K562 (cell line): ENCODE measurements around the gene CFAP90. TPM values are rescaled to one million over a fixed set of nuclear protein-coding genes. Genes with fewer than 3 reads are reported as not detected.
A peak's percentile ranks its signal among the peaks of the same experiment; 100 is the strongest.

Experiments used
- ATAC-seq: fragments of 200-7000 bp; cut with Tn5 transposase; 3 replicates; pipeline ENCODE4 v1.9.1; 2020; ENCODE audit warnings: moderate library complexity
- BruUV-seq: library from RNA; stranded (reverse); fragments of 400-500 nt; replicated peaks from 2 replicates; lab custom pipeline; 2021; lab: Mats Ljungman, UMichigan
- CTCF ChIA-PET: fragments of 300-600 bp; formaldehyde crosslinking; extraction: SDS; loops from one replicate; lab custom pipeline; 2021; ENCODE audit warnings: low intra/inter-chr PET ratio; lab: Yijun Ruan, JAX
- POLR2A ChIA-PET: fragments of 300-600, 350-650 bp; sonication (Branson Sonifier 250); formaldehyde crosslinking; extraction: SDS; loops from one replicate; lab custom pipeline; 2021; ENCODE audit warnings: antibody characterized with exemption, inconsistent platforms; lab: Yijun Ruan, JAX
- DNase-seq, 4 experiments: peaks; one replicate each; pipeline versions ENCODE4 v3.0.0 to v3.0.0-alpha.2; 2011 to 2018; ENCODE audit warnings: low spot score in 3 of 4, mixed read lengths in 3 of 4; ENCODE audit errors: extremely low read depth in 1 of 4
- FAIRE-seq: peaks from 2 replicates; lab custom pipeline; 2011; peaks lifted over from hg19 to GRCh38; lab: Jason Lieb, UNC
- H2AFZ ChIP-seq: 2 replicates; pipeline ENCODE4 v1.6.0; 2011; ENCODE audit warnings: low read depth, low read length, control low read depth, inconsistent platforms
- H3K27ac ChIP-seq: fragments of 200-600 bp; 3 replicates; pipeline ENCODE4 v1.8.0; 2011; ENCODE audit warnings: low read depth, mild to moderate bottlenecking, control low read depth, inconsistent platforms, low read length, moderate library complexity, mixed read lengths; ENCODE audit errors: extremely low read depth
- H3K27me3 ChIP-seq, 2 experiments: fragments of 300-600 bp in 1 of 2; 2 replicates in 1 of 2; 3 replicates in 1 of 2; pipeline versions ENCODE4 v1.6.0 to v1.8.0; 2011; ENCODE audit warnings: inconsistent platforms in 2 of 2, low read length in 2 of 2, mild to moderate bottlenecking in 1 of 2, mixed read lengths in 1 of 2, moderate library complexity in 1 of 2; ENCODE audit not compliant: control insufficient read depth in 2 of 2, insufficient read depth in 2 of 2
- H3K36me3 ChIP-seq: fragments of 300-600 bp; 3 replicates; pipeline ENCODE4 v1.8.0; 2011; ENCODE audit warnings: mild to moderate bottlenecking, low read length, inconsistent platforms; ENCODE audit not compliant: control insufficient read depth, insufficient read depth
- H3K4me1 ChIP-seq, 2 experiments: fragments of 200-600 bp in 1 of 2; replicated peaks in 1 of 2; 2 replicates in 1 of 2; 3 replicates in 1 of 2; pipeline versions ENCODE4 v1.5.1 to v1.8.0; 2011; ENCODE audit warnings: inconsistent platforms in 2 of 2, low read length in 2 of 2, mild to moderate bottlenecking in 1 of 2, mixed read lengths in 1 of 2, moderate library complexity in 1 of 2; ENCODE audit not compliant: control insufficient read depth in 2 of 2, insufficient read depth in 2 of 2
- H3K4me2 ChIP-seq: 2 replicates; pipeline ENCODE4 v1.6.1; 2011; ENCODE audit warnings: low read length, control low read depth, inconsistent platforms, mixed read lengths; ENCODE audit not compliant: insufficient read depth
- H3K4me3 ChIP-seq: fragments of 200-600 bp; sonication (generic), shearing (Covaris generic); 2 replicates; pipeline ENCODE4 v1.5.1; 2016; ENCODE audit warnings: control low read depth, inconsistent platforms
- H3K79me2 ChIP-seq: fragments of 200-600 bp; 3 replicates; pipeline ENCODE4 v1.8.0; 2011; ENCODE audit warnings: low read length, inconsistent platforms; ENCODE audit not compliant: control insufficient read depth, insufficient read depth
- H3K9ac ChIP-seq, 2 experiments: 2 replicates each; pipeline versions ENCODE4 v1.6.0 to v1.6.1; 2011; ENCODE audit warnings: low read depth in 2 of 2, low read length in 2 of 2, control low read depth in 1 of 2, inconsistent platforms in 1 of 2, mild to moderate bottlenecking in 1 of 2, mixed read lengths in 1 of 2; ENCODE audit not compliant: insufficient read depth in 1 of 2
- H3K9me1 ChIP-seq: one replicate; pipeline ENCODE4 v1.6.0; 2011; ENCODE audit warnings: inconsistent platforms, mild to moderate bottlenecking, low read length, moderate library complexity; ENCODE audit not compliant: control insufficient read depth, insufficient read depth
- H3K9me3 ChIP-seq: replicated peaks from 2 replicates; pipeline ENCODE4 v1.5.1; 2011; ENCODE audit warnings: low read depth, low read length, inconsistent platforms; ENCODE audit not compliant: control insufficient read depth, insufficient read depth
- H4K20me1 ChIP-seq: replicated peaks from 2 replicates; pipeline ENCODE4 v1.6.1; 2011; ENCODE audit warnings: low read length, inconsistent platforms, mixed read lengths; ENCODE audit not compliant: control insufficient read depth, insufficient read depth
- DPF2 ChIP-seq: fragments of 450-650 bp; IDR thresholded peaks from 2 replicates; pipeline ENCODE4 v1.6.1; 2016
- ELK3 ChIP-seq: fragments of 450-650 bp; formaldehyde crosslinking; IDR thresholded peaks from 2 replicates; pipeline ENCODE4 v1.4.0; 2020; ENCODE audit warnings: mild to moderate bottlenecking
- EP400 ChIP-seq: fragments of 450-650 bp; IDR thresholded peaks from 2 replicates; pipeline ENCODE4 v1.6.1; 2017; ENCODE audit warnings: antibody characterized with exemption, mild to moderate bottlenecking, moderate library complexity
- EWSR1 ChIP-seq: fragments of 450-650 bp; IDR thresholded peaks from 2 replicates; pipeline ENCODE4 v1.6.1; 2018; ENCODE audit warnings: borderline replicate concordance, mild to moderate bottlenecking, low read depth, moderate library complexity; ENCODE audit not compliant: partially characterized antibody
- FIP1L1 ChIP-seq: fragments of 200-400 bp; formaldehyde crosslinking; IDR thresholded peaks from 2 replicates; pipeline ENCODE4 v1.6.1; 2018; ENCODE audit warnings: mild to moderate bottlenecking, low read depth, low read length; ENCODE audit not compliant: poor library complexity, severe bottlenecking
- FOXP4 ChIP-seq: sonication (generic); formaldehyde crosslinking; IDR thresholded peaks from 2 replicates; pipeline ENCODE4 v1.8.0; 2022; ENCODE audit warnings: mild to moderate bottlenecking, missing genetic modification reagents, borderline replicate concordance
- MTA2 ChIP-seq: fragments of 450-650 bp; IDR thresholded peaks from 2 replicates; pipeline ENCODE4 v1.6.1; 2016; ENCODE audit warnings: low read depth
- NEUROD1 ChIP-seq: fragments of 150-350 bp; IDR thresholded peaks from 2 replicates; pipeline ENCODE4 v1.6.1; 2014; ENCODE audit warnings: borderline replicate concordance, low read length, low read depth; ENCODE audit not compliant: partially characterized antibody
- NFIC ChIP-seq: fragments of 450-650 bp; IDR thresholded peaks from 2 replicates; pipeline ENCODE4 v1.6.1; 2017; ENCODE audit warnings: mild to moderate bottlenecking, inconsistent platforms
- NR2C2 ChIP-seq, 2 experiments: fragments of 200-800 bp in 1 of 2; sonication (Bioruptor generic) in 1 of 2; sonication (generic) in 1 of 2; formaldehyde crosslinking in 1 of 2; IDR thresholded peaks; 2 replicates each; pipeline versions ENCODE4 v1.6.1 to v1.8.0; 2016 to 2022; ENCODE audit warnings: mild to moderate bottlenecking in 1 of 2, missing compliant biosample characterization in 1 of 2, missing genetic modification characterization in 1 of 2, missing genetic modification reagents in 1 of 2
- TAL1 ChIP-seq: fragments of 450-650 bp; IDR thresholded peaks from 2 replicates; pipeline ENCODE4 v1.6.1; 2016; ENCODE audit warnings: mild to moderate bottlenecking
- TEAD4 ChIP-seq, 2 experiments: sonication (generic) in 1 of 2; formaldehyde crosslinking in 1 of 2; IDR thresholded peaks; 2 replicates each; pipeline versions ENCODE4 v1.6.1 to v1.8.0; 2012 to 2022; ENCODE audit warnings: borderline replicate concordance in 1 of 2, inconsistent platforms in 1 of 2, low read length in 1 of 2, mild to moderate bottlenecking in 1 of 2, missing genetic modification reagents in 1 of 2
- WGBS: fragments of 100-300 bp; shearing (Covaris generic); methylation state at CpG from one replicate; pipeline ENCODE4 v1.1.6; 2016; ENCODE audit warnings: low coverage, mixed read lengths; ENCODE audit not compliant: insufficient coverage; ENCODE audit errors: missing lambda C conversion rate; 5-methylcytosine and 5-hydroxymethylcytosine counted together
- in situ Hi-C: fragments of 300-500 bp; cut with MboI; formaldehyde crosslinking; loops from 4 replicates; pipeline ENCODE4 v1.15.0; 2018; ENCODE audit warnings: inconsistent platforms, mixed read lengths
- intact Hi-C: fragments of 100-400 bp; cut with micrococcal nuclease; formaldehyde crosslinking; loops from 2 replicates; pipeline ENCODE4 v1.14.2; 2022
- polyA plus RNA-seq, 8 experiments: library from polyadenylated mRNA; depleted of rRNA in 4 of 8; stranded (reverse) in 5 of 8; unstranded in 3 of 8; fragments of >200 nt; fragmentation: Nextera tagmentation in 2 of 8; fragmentation: Illumina TruSeq in 1 of 8; extraction: Ambion mirVana in 2 of 8; extraction: Trizol in 1 of 8; gene quantifications; 2 replicates each; pipeline versions ENCODE4 v1.2.1 to v1.2.3, GENCODE V29; 2011 to 2014; ENCODE audit warnings: inconsistent platforms in 1 of 8, missing spikeins in 1 of 8
- total RNA-seq, 7 experiments: library from RNA; depleted of rRNA in 6 of 7; stranded (reverse); fragments of >200 nt in 6 of 7; fragmentation: Illumina TruSeq in 2 of 7; extraction: Trizol in 2 of 7; gene quantifications; 2 replicates each; pipeline versions ENCODE4 v1.2.1 to v1.2.3, GENCODE V29; 2011 to 2021; ENCODE audit warnings: low replicate concordance in 1 of 7

Gene CFAP90
- total and polyA plus RNA-seq, 9 of the 15 experiments (the other 6 are each of a cell fraction or from before 2014, with no cell fraction given), result not detected

- Histone ChIP-seq H3K9me1 (no peaks in the 10 kb centered on the region), H4K20me1 (peaks cover 13% of the 10 kb centered on the region; the same call in 1 of the 2 replicates), H3K4me3 (no peak overlapping the region), H3K4me1 (peaks cover 6 to 20% of the 10 kb centered on the region in 2 experiments; a peak in 4 of 5 replicates), H3K36me3 (peaks cover 68% of the 10 kb centered on the region), H3K9ac (no peak overlapping the region), H3K27ac (no peak overlapping the region), H3K79me2 (peaks cover 73% of the 10 kb centered on the region), H3K9me3 (no peaks in the 10 kb centered on the region), H2AFZ (no peak overlapping the region), H3K27me3 (no peaks in the 10 kb centered on the region), H3K4me2 (peak overlapping the region; percentile 95; the same call in 1 of the 2 replicates)
- FAIRE-seq (no peak), ATAC-seq (no peak), DNase-seq (peak in 1 of 4 experiments; percentile 35)
- ChIA-PET POLR2A (interaction anchor here (0.7 to 2.1 kb wide), 5 partner anchors 9 to 20 kb away, joined by 3 to 8 read pairs (median 4); no protein-coding TSS in a partner anchor), CTCF (no interaction called here)
- WGBS, result 45% methylated on average over 3 of the region's 3 CpGs
- in situ Hi-C loops (no loop called here), intact Hi-C loops (no loop called here)
- BruUV-seq, result no TSS peak
- TF ChIP-seq ELK3 (CRISPR knock-in tag), result no peak
- peak; percentile 84 for TF ChIP-seq NFIC
These were observed 16.3 kb upstream of the CFAP90 start for GRCh38 chr5:7867260-7867659.

GRCh38 chr5:7866196-7866595 lies 15.3 kb upstream of the CFAP90 start:
- Histone ChIP-seq H3K4me3 (no peak overlapping the region), H4K20me1 (peaks cover 11% of the 10 kb centered on the region; the same call in 1 of the 2 replicates), H3K79me2 (peaks cover 62% of the 10 kb centered on the region), H3K4me2 (no peak overlapping the region), H3K9me3 (no peaks in the 10 kb centered on the region), H3K9me1 (no peaks in the 10 kb centered on the region), H2AFZ (no peak overlapping the region), H3K36me3 (peaks cover 67% of the 10 kb centered on the region), H3K9ac (no peak overlapping the region), H3K4me1 (peaks cover 6 to 20% of the 10 kb centered on the region in 2 experiments; a peak in 4 of 5 replicates), H3K27ac (no peak overlapping the region), H3K27me3 (no peaks in the 10 kb centered on the region)
- ChIA-PET POLR2A (no interaction called here), CTCF (no interaction called here)
- in situ Hi-C loops (no loop called here), intact Hi-C loops (no loop called here)
- BruUV-seq, result no TSS peak
- ATAC-seq (no peak), FAIRE-seq (no peak), DNase-seq (no peak)
- 34% methylated on average over 2 of the region's 2 CpGs for WGBS
- TF ChIP-seq MTA2 (no peak), DPF2 (peak; percentile 60), FOXP4 (no peak), NEUROD1 (no peak), EP400 (no peak), EWSR1 (no peak), FIP1L1 (no peak), NR2C2 (CRISPR knock-in tag; IDR thresholded peaks at IDR 0.05) (no peak), NR2C2 (tag; IDR thresholded peaks at IDR 0.05) (no peak), TAL1 (peak; percentile 24; the same call in 1 of the 2 replicates), TEAD4 (IDR thresholded peaks at IDR 0.05; ENCODE audit: low read length) (peak; percentile 55), TEAD4 (CRISPR knock-in tag; IDR thresholded peaks at IDR 0.05; ENCODE audit: borderline replicate concordance) (no peak)
